Measurements from ENCODE around the gene CDKN1A.
"Not testable (repeated sequence)": the region's sequence is repeated elsewhere in the genome, so short reads cannot be mapped to it uniquely, and the experiment has no call there.

CDKN1A gene

GRCh38 chr6:36678488-36679042, at the start of gene CDKN1A:
CDKN1A (plus strand) TSS chr6:36678714; CDS start chr6:36684102, 5,388 bp downstream.
- peak; percentile 96 for DNase-seq (ENCODE audit: low read depth)

- no peak for DNase-seq (ENCODE audit: low read depth)
Observed at GRCh38 chr6:36629784-36630183, 48.7 kb upstream of the CDKN1A start.

- no peak for DNase-seq (ENCODE audit: low read depth)
Observed at GRCh38 chr6:36631326-36632011, 47.0 kb upstream of the CDKN1A start.

- no peak for DNase-seq (ENCODE audit: low read depth)
Observed at GRCh38 chr6:36633370-36633769, 45.1 kb upstream of the CDKN1A start.

GRCh38 chr6:36633915-36634314, 44.6 kb upstream of the CDKN1A start:
- peak; percentile 88 for DNase-seq (ENCODE audit: low read depth)

GRCh38 chr6:36634317-36635108, 44.0 kb upstream of the CDKN1A start:
- DNase-seq (ENCODE audit: low read depth), result no peak

- no peak for DNase-seq (ENCODE audit: low read depth)
Observed at GRCh38 chr6:36636283-36636682, 42.2 kb upstream of the CDKN1A start.

GRCh38 chr6:36636687-36637418, 41.7 kb upstream of the CDKN1A start:
- no peak for DNase-seq (ENCODE audit: low read depth)

- no peak for DNase-seq (ENCODE audit: low read depth)
Observed at GRCh38 chr6:36638579-36638978, 39.9 kb upstream of the CDKN1A start.

GRCh38 chr6:36639171-36639808, 39.2 kb upstream of the CDKN1A start:
- DNase-seq (ENCODE audit: low read depth), result no peak

- DNase-seq (ENCODE audit: low read depth), result no peak
Observed at GRCh38 chr6:36641543-36641942, 37.0 kb upstream of the CDKN1A start.

GRCh38 chr6:36642913-36643817, 35.3 kb upstream of the CDKN1A start:
- DNase-seq (ENCODE audit: low read depth), result peak; percentile 94

- no peak for DNase-seq (ENCODE audit: low read depth)
Observed at GRCh38 chr6:36643977-36644376, 34.5 kb upstream of the CDKN1A start.

- no peak for DNase-seq (ENCODE audit: low read depth)
Observed at GRCh38 chr6:36649086-36649485, 29.4 kb upstream of the CDKN1A start.

GRCh38 chr6:36649701-36650484, 28.6 kb upstream of the CDKN1A start:
- DNase-seq (ENCODE audit: low read depth), result no peak

- DNase-seq (ENCODE audit: low read depth), result no peak
Observed at GRCh38 chr6:36650848-36651478, 27.6 kb upstream of the CDKN1A start.

- DNase-seq (ENCODE audit: low read depth), result no peak
Observed at GRCh38 chr6:36651659-36652379, 26.7 kb upstream of the CDKN1A start.

GRCh38 chr6:36654469-36654868, 24.0 kb upstream of the CDKN1A start:
- DNase-seq (ENCODE audit: low read depth), result not testable (repeated sequence)

Measured in EH (cell line).